Hepatocyte (in vitro differentiated cells): ENCODE measurements around the gene RTP1. TPM values are rescaled to one million over a fixed set of nuclear protein-coding genes. Genes with fewer than 3 reads are reported as not detected.
"Not testable (repeated sequence)": the region's sequence is repeated elsewhere in the genome, so short reads cannot be mapped to it uniquely, and the experiment has no call there.

ENCODE experiments used
- DNase-seq: peaks from one replicate; pipeline ENCODE4 v3.0.0-alpha.2; 2016; ENCODE audit warnings: low spot score
- H2AFZ ChIP-seq: fragments of 200-600 bp; sonication (generic); 2 replicates; pipeline ENCODE4 v1.6.0; 2016; ENCODE audit warnings: antibody characterized with exemption, mild to moderate bottlenecking
- H3K27ac ChIP-seq: fragments of 200-600 bp; sonication (generic); 2 replicates; pipeline ENCODE4 v1.5.1; 2016; ENCODE audit warnings: mild to moderate bottlenecking
- H3K27me3 ChIP-seq: fragments of 200-600 bp; sonication (generic); 2 replicates; pipeline ENCODE4 v1.6.1; 2016
- H3K36me3 ChIP-seq: fragments of 200-600 bp; sonication (generic); replicated peaks from 2 replicates; pipeline ENCODE4 v1.5.1; 2016; ENCODE audit warnings: low read depth; ENCODE audit not compliant: insufficient read depth
- H3K4me1 ChIP-seq: fragments of 200-600 bp; sonication (generic); 2 replicates; pipeline ENCODE4 v1.5.1; 2016; ENCODE audit warnings: mild to moderate bottlenecking, moderate library complexity; ENCODE audit not compliant: insufficient read depth
- H3K4me2 ChIP-seq: fragments of 200-600 bp; sonication (generic); 2 replicates; pipeline ENCODE4 v1.6.0; 2016
- H3K4me3 ChIP-seq: fragments of 200-600 bp; sonication (generic); 2 replicates; pipeline ENCODE4 v1.5.1; 2016; ENCODE audit warnings: mild to moderate bottlenecking
- H3K79me2 ChIP-seq: fragments of 200-600 bp; sonication (generic); 2 replicates; pipeline ENCODE4 v1.6.0; 2017; ENCODE audit warnings: mild to moderate bottlenecking
- H3K9me2 ChIP-seq: fragments of 200-600 bp; sonication (generic); replicated peaks from 2 replicates; pipeline ENCODE4 v1.6.0; 2017; ENCODE audit warnings: mild to moderate bottlenecking; ENCODE audit not compliant: insufficient read depth
- H3K9me3 ChIP-seq: fragments of 200-600 bp; sonication (generic); 2 replicates; pipeline ENCODE4 v1.5.1; 2016; ENCODE audit warnings: low read depth, mild to moderate bottlenecking
- H4K20me1 ChIP-seq: fragments of 200-600 bp; sonication (generic); 2 replicates; pipeline ENCODE4 v1.6.0; 2016; ENCODE audit warnings: mild to moderate bottlenecking; ENCODE audit not compliant: insufficient read depth, poor library complexity, severe bottlenecking
- EZH2 ChIP-seq: fragments of 200-600 bp; sonication (generic); IDR thresholded peaks from 2 replicates; pipeline ENCODE4 v1.6.1; 2016; ENCODE audit warnings: antibody characterized with exemption, mild to moderate bottlenecking, borderline replicate concordance
- EZH2phosphoT487 ChIP-seq: fragments of 200-600 bp; sonication (generic); IDR thresholded peaks from one replicate; pipeline ENCODE4 v1.6.1; 2018; ENCODE audit warnings: antibody characterized with exemption, mild to moderate bottlenecking, low read depth, moderate library complexity; ENCODE audit not compliant: unreplicated experiment, severe bottlenecking
- WGBS: methylation state at CpG from one replicate; pipeline ENCODE4 v1.1.6; 2016; ENCODE audit warnings: low lambda C conversion rate; ENCODE audit errors: missing lambda C conversion rate; 5-methylcytosine and 5-hydroxymethylcytosine counted together
- polyA plus RNA-seq: library from polyadenylated mRNA; unstranded; fragments of >200 nt; fragmentation: Nextera tagmentation; extraction: Ambion mirVana; gene quantifications from 2 replicates; pipeline ENCODE4 v1.2.1, GENCODE V29; 2016
- total RNA-seq: library from RNA; depleted of rRNA; stranded (reverse); fragments of >200 nt; gene quantifications from 2 replicates; pipeline ENCODE4 v1.2.3, GENCODE V29; 2014
- TF ChIP-seq, protein P1 (sequence below): fragments of 200-600 bp; sonication (generic); IDR thresholded peaks from 2 replicates; pipeline ENCODE4 v1.5.1; 2016; ENCODE audit warnings: antibody characterized with exemption, mild to moderate bottlenecking; ENCODE audit not compliant: poor library complexity

The RTP1 gene
- total and polyA plus RNA-seq, 2 experiments from 2014 or later, result not detected

DNA sequence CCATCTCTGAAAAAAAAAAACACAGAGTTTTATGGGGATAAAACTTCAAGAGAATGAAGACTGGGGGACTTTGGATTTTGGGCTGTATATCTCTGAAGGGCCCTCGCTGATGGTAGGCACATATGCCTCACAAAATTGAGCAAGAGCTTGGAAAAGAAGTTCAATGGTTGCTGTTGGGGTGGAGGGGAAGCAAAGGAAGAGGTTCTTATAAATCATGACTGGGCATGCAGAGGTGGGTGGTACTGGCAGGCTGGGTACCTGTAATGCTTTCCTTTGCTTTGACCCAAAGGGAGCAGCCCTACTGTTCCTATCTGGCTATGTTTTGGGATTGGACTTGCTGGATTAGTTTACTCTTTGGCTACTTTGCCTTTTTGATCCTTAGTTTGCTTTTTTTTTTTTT, 6.0 kb upstream of the RTP1 start:
- DNase-seq, result no peak
- Histone ChIP-seq H3K79me2 (no peaks in the 10 kb centered on the region), H2AFZ (no peak overlapping the region), H3K36me3 (no peaks in the 10 kb centered on the region), H3K9me2 (no peaks in the 10 kb centered on the region), H3K27me3 (no peaks in the 10 kb centered on the region), H3K4me1 (peaks cover 9% of the 10 kb centered on the region), H3K9me3 (no peaks in the 10 kb centered on the region), H3K27ac (no peak overlapping the region), H4K20me1 (no peaks in the 10 kb centered on the region), H3K4me2 (no peak overlapping the region), H3K4me3 (no peak overlapping the region)
- WGBS, result 88% methylated on average over 1 of the region's 1 CpG
- TF ChIP-seq EZH2, result no peak

DNA sequence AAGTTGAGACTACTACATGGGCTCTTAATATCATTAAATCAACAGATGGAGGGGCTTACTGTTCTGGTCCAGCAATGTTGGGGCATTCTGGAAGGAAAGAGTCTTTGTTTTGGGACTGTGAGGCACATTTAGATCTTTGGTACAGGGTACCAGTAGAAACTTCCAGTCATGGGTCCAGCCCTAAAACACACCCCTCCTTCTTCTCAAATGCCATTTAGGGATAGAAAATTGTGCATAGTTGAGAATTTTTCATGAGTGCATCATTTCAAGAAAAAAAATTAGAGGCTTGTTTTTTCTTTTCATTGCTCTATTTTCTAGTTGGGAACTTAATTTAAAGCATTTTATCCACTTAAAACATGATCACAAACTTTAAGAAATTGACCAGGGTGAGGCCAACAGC, 4.1 kb upstream of the RTP1 start:
- Histone ChIP-seq H3K4me3 (no peak overlapping the region), H3K27me3 (no peaks in the 10 kb centered on the region), H4K20me1 (no peaks in the 10 kb centered on the region), H3K36me3 (no peaks in the 10 kb centered on the region), H3K4me2 (no peak overlapping the region), H3K27ac (no peak overlapping the region), H3K4me1 (no peaks in the 10 kb centered on the region), H3K9me3 (no peaks in the 10 kb centered on the region), H3K79me2 (no peaks in the 10 kb centered on the region), H2AFZ (no peak overlapping the region), H3K9me2 (no peaks in the 10 kb centered on the region)
- no peak for DNase-seq
- no peak for TF ChIP-seq EZH2phosphoT487
- no peak for TF ChIP-seq EZH2
- TF ChIP-seq, protein P1, sequence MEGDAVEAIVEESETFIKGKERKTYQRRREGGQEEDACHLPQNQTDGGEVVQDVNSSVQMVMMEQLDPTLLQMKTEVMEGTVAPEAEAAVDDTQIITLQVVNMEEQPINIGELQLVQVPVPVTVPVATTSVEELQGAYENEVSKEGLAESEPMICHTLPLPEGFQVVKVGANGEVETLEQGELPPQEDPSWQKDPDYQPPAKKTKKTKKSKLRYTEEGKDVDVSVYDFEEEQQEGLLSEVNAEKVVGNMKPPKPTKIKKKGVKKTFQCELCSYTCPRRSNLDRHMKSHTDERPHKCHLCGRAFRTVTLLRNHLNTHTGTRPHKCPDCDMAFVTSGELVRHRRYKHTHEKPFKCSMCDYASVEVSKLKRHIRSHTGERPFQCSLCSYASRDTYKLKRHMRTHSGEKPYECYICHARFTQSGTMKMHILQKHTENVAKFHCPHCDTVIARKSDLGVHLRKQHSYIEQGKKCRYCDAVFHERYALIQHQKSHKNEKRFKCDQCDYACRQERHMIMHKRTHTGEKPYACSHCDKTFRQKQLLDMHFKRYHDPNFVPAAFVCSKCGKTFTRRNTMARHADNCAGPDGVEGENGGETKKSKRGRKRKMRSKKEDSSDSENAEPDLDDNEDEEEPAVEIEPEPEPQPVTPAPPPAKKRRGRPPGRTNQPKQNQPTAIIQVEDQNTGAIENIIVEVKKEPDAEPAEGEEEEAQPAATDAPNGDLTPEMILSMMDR, result no peak

DNA sequence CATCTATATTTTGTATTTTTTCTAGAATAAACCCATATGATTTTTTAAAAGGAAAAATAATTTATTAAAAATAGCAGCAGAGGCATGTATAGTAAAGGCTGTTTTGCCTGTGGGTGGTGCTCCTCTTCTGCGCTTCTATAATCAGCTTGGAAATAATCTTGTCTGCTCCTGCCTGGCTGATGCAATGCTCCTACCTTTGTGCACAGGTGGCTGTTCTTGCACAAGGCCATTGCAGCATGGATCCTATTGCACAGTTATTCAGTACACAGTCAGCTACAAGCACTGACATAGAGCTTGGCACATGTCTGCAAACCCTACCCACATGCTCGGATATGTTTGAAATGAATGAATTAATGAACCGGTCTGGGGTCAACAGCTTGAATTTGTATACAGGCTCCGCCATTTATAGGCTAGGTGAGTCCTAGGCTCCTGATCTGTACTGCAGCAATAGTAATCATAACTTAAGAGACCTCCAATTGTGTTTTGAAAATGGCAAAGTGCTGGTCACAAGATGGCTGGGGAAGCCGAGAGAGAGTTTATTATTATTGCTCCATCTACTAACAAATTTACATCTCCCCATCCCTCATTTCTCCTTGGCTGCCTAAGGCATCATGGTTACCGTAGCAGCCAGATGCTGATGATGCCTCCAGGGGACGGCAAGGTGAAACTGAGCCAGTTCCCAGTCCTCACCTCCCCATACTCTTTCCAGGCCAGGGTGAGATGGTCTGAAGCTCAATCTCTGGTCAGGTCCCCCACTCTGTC, 532 bp upstream of the RTP1 start:
- Histone ChIP-seq H3K36me3 (no peaks in the 10 kb centered on the region), H3K4me3 (no peak overlapping the region), H3K27me3 (no peaks in the 10 kb centered on the region), H3K4me2 (no peak overlapping the region), H3K27ac (no peak overlapping the region), H4K20me1 (no peaks in the 10 kb centered on the region), H3K79me2 (no peaks in the 10 kb centered on the region), H3K4me1 (no peaks in the 10 kb centered on the region), H2AFZ (no peak overlapping the region), H3K9me3 (no peaks in the 10 kb centered on the region), H3K9me2 (no peaks in the 10 kb centered on the region)
- 85% methylated on average over 7 of the region's 7 CpGs for WGBS
- TF ChIP-seq EZH2phosphoT487, result no peak
- no peak for TF ChIP-seq EZH2
- TF ChIP-seq, protein P1, result no peak
- DNase-seq, result no peak

DNA sequence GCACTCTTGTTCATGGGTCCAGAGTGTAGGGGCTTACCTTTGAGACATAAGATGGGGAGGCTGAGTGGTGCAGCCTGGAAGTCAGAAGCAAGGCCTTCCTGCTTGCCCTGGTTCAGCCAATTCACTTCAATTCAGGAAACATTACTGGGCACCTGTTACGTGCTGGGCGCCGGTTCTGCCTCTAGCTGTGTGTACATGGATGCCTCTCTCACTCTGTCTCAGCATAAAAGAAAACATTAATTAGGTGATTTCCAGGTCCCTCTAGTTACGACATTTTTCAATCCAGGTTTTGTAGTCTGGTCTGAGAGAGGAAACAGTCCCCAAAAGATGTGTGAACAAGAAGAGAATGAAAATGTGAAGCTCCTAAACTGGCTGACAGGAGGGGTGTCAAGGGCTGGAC, 1.2 kb downstream of the RTP1 start:
- WGBS, result 93% methylated on average over 4 of the region's 4 CpGs
- no peaks in the 10 kb centered on the region for H3K4me1 ChIP-seq
- no peaks in the 10 kb centered on the region for H3K27me3 ChIP-seq
- no peak for DNase-seq
- H3K4me2 ChIP-seq, result no peak overlapping the region
- no peaks in the 10 kb centered on the region for H3K36me3 ChIP-seq
- H3K9me2 ChIP-seq, result no peaks in the 10 kb centered on the region
- H3K27ac ChIP-seq, result no peak overlapping the region
- no peaks in the 10 kb centered on the region for H3K79me2 ChIP-seq
- no peak overlapping the region for H2AFZ ChIP-seq
- H3K9me3 ChIP-seq, result no peaks in the 10 kb centered on the region
- H4K20me1 ChIP-seq, result no peaks in the 10 kb centered on the region
- H3K4me3 ChIP-seq, result no peak overlapping the region
- TF ChIP-seq, protein P1, result no peak
- no peak for TF ChIP-seq EZH2phosphoT487
- no peak for TF ChIP-seq EZH2

DNA sequence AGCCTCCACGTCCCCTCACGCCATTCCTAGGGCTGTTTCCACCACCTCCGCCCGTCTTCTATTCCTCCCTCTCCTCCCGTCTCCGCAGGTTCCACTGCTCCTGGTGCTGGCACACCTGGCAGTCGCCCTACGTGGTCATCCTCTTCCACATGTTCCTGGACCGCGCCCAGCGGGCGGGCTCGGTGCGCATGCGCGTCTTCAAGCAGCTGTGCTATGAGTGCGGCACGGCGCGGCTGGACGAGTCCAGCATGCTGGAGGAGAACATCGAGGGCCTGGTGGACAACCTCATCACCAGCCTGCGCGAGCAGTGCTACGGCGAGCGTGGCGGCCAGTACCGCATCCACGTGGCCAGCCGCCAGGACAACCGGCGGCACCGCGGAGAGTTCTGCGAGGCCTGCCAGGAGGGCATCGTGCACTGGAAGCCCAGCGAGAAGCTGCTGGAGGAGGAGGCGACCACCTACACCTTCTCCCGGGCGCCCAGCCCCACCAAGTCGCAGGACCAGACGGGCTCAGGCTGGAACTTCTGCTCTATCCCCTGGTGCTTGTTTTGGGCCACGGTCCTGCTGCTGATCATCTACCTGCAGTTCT, 2.3 kb downstream of the RTP1 start:
- H2AFZ ChIP-seq, H3K4me3 ChIP-seq, H3K79me2 ChIP-seq, H3K27me3 ChIP-seq, H3K27ac ChIP-seq, H3K9me3 ChIP-seq, H3K4me2 ChIP-seq, DNase-seq, H4K20me1 ChIP-seq, H3K36me3 ChIP-seq, H3K9me2 ChIP-seq, H3K4me1 ChIP-seq: not testable (repeated sequence)
- WGBS, result 98% methylated on average over 39 of the region's 44 CpGs
